Skeletal muscle tissue (tissue), 4 donors: ENCODE data around the gene EAF1. TPM values are rescaled to one million over a fixed set of nuclear protein-coding genes. Genes with fewer than 3 reads are reported as not detected.
A peak's percentile ranks its signal among the peaks of the same experiment; 100 is the strongest.
"Not testable (repeated sequence)": the region's sequence is repeated elsewhere in the genome, so short reads cannot be mapped to it uniquely, and the experiment has no call there.

ENCODE experiments used
- H3K27ac ChIP-seq: one replicate; pipeline ENCODE4 v1.7.0; 2013; ENCODE audit warnings: mild to moderate bottlenecking, low read depth, low read length, inconsistent platforms
- H3K27me3 ChIP-seq, 3 donors: one replicate each; pipeline ENCODE4 v1.7.0; 2013; ENCODE audit warnings: low read length in 3 of 3; ENCODE audit not compliant: control insufficient read depth in 3 of 3, insufficient read depth in 3 of 3
- H3K36me3 ChIP-seq, 3 donors: one replicate each; pipeline ENCODE4 v1.7.0; 2013; ENCODE audit warnings: low read length in 3 of 3; ENCODE audit not compliant: control insufficient read depth in 3 of 3, insufficient read depth in 3 of 3
- H3K4me1 ChIP-seq, 3 donors: one replicate each; pipeline ENCODE4 v1.7.0; 2013; ENCODE audit warnings: low read length in 3 of 3, mild to moderate bottlenecking in 3 of 3; ENCODE audit not compliant: control insufficient read depth in 3 of 3, insufficient read depth in 3 of 3
- H3K4me3 ChIP-seq, 3 donors: one replicate each; pipeline ENCODE4 v1.7.0; 2013; ENCODE audit warnings: low read length in 3 of 3
- H3K9ac ChIP-seq, 3 donors: one replicate each; pipeline ENCODE4 v1.7.0; 2013; ENCODE audit warnings: low read length in 3 of 3, mild to moderate bottlenecking in 3 of 3, moderate library complexity in 2 of 3, low read depth in 1 of 3
- H3K9me3 ChIP-seq, 3 donors: one replicate each; pipeline ENCODE4 v1.7.0; 2013; ENCODE audit warnings: low read length in 3 of 3; ENCODE audit not compliant: control insufficient read depth in 3 of 3
- total RNA-seq: library from RNA; depleted of rRNA; stranded (reverse); fragments of >200 nt; gene quantifications from one replicate; pipeline ENCODE4 v1.2.3, GENCODE V29; 2014
- donor health status: Osteomylitis.

EAF1 gene
- total RNA-seq = 7.3 TPM

- peak within 1 kb of the TSS; percentile 83 for H3K27ac ChIP-seq
- H3K9ac ChIP-seq = peak within 1 kb of the TSS; percentile 92 to 95 (median 93)
- no peaks in the 10 kb centered on the region for H3K9me3 ChIP-seq
- no peaks in the 10 kb centered on the region for H3K27me3 ChIP-seq
- peaks cover 9 to 21% (median 19%) of the 10 kb centered on the region in 3 donors for H3K36me3 ChIP-seq
- peaks cover 18 to 29% (median 26%) of the 10 kb centered on the region in 3 donors for H3K4me1 ChIP-seq
- peak within 1 kb of the TSS; percentile 98 to 99 (median 98) for H3K4me3 ChIP-seq
Observed at GRCh38 chr3:15427182-15427880, at the start of gene EAF1, which contains the start of gene METTL6. Gene EAF1 (plus strand): TSS chr3:15427598. CDS start chr3:15427780, 182 bp downstream. Gene METTL6 (minus strand): TSS chr3:15427544. CDS start chr3:15426511, 1,033 bp downstream.

- H3K9ac ChIP-seq = no peak overlapping the region
- H3K9me3 ChIP-seq = no peaks in the 10 kb centered on the region
- peaks cover 0 to 4% (median 2%) of the 10 kb centered on the region in 3 donors for H3K4me1 ChIP-seq
- H3K4me3 ChIP-seq = peak overlapping the region; percentile 36 to 63 (median 41)
- peak overlapping the region; percentile 69 for H3K27ac ChIP-seq
- H3K27me3 ChIP-seq = no peaks in the 10 kb centered on the region
- H3K36me3 ChIP-seq = no peaks in the 10 kb centered on the region
Observed at GRCh38 chr3:15377961-15378791, 49.2 kb upstream of the EAF1 start.

GRCh38 chr3:15380980-15381890 lies 46.2 kb upstream of the EAF1 start:
- peaks cover 0 to 5% (median 2%) of the 10 kb centered on the region in 3 donors for H3K4me1 ChIP-seq
- peaks cover 0 to 2% (median 0%) of the 10 kb centered on the region in 3 donors for H3K9me3 ChIP-seq
- no peaks in the 10 kb centered on the region for H3K27me3 ChIP-seq
- H3K36me3 ChIP-seq = no peaks in the 10 kb centered on the region
- no peak overlapping the region for H3K4me3 ChIP-seq
- H3K27ac ChIP-seq = no peak overlapping the region
- no peak overlapping the region for H3K9ac ChIP-seq

- Histone ChIP-seq H3K4me1 (peaks cover 0 to 12% (median 5%) of the 10 kb centered on the region in 3 donors), H3K27ac (no peak overlapping the region), H3K4me3 (no peak overlapping the region), H3K27me3 (no peaks in the 10 kb centered on the region), H3K9ac (no peak overlapping the region), H3K36me3 (no peaks in the 10 kb centered on the region), H3K9me3 (peaks cover 0 to 4% (median 0%) of the 10 kb centered on the region in 3 donors)
Observed at GRCh38 chr3:15382405-15382923, 44.9 kb upstream of the EAF1 start.

GRCh38 chr3:15384510-15385237 lies 42.7 kb upstream of the EAF1 start:
- Histone ChIP-seq H3K4me1 (peaks cover 0 to 8% (median 7%) of the 10 kb centered on the region in 3 donors), H3K4me3 (no peak overlapping the region), H3K9ac (no peak overlapping the region), H3K27me3 (no peaks in the 10 kb centered on the region), H3K27ac (no peak overlapping the region), H3K36me3 (no peaks in the 10 kb centered on the region), H3K9me3 (peaks cover 0 to 4% (median 0%) of the 10 kb centered on the region in 3 donors)

- not testable (repeated sequence) for H3K4me1 ChIP-seq, H3K27ac ChIP-seq, H3K9me3 ChIP-seq, H3K36me3 ChIP-seq, H3K27me3 ChIP-seq, H3K4me3 ChIP-seq, H3K9ac ChIP-seq
Observed at GRCh38 chr3:15385238-15385695, 42.1 kb upstream of the EAF1 start.

GRCh38 chr3:15385901-15386653 lies 41.3 kb upstream of the EAF1 start:
- H3K4me3 ChIP-seq = no peak overlapping the region
- no peak overlapping the region for H3K9ac ChIP-seq
- no peak overlapping the region for H3K27ac ChIP-seq
- peaks cover 0 to 8% (median 7%) of the 10 kb centered on the region in 3 donors for H3K4me1 ChIP-seq
- no peaks in the 10 kb centered on the region for H3K36me3 ChIP-seq
- peaks cover 0 to 4% (median 0%) of the 10 kb centered on the region in 3 donors for H3K9me3 ChIP-seq
- no peaks in the 10 kb centered on the region for H3K27me3 ChIP-seq

GRCh38 chr3:15386654-15386955 lies 40.8 kb upstream of the EAF1 start:
- not testable (repeated sequence) for H3K27me3 ChIP-seq, H3K36me3 ChIP-seq, H3K9ac ChIP-seq, H3K9me3 ChIP-seq, H3K4me1 ChIP-seq, H3K27ac ChIP-seq, H3K4me3 ChIP-seq
